ENCODE data around the gene LZTR1.

- TF ChIP-seq CTCF (IDR thresholded peaks at IDR 0.05): no peak
- no peak for TF ChIP-seq POLR2A (IDR thresholded peaks at IDR 0.05)
These were observed 32.2 kb downstream of the LZTR1 start for GRCh38 chr22:21014202-21014725.

Data from uterus (tissue), 2 donors.